Bone marrow (tissue), 2 donors: Measurements from ENCODE around the gene NR2C1.
A peak's percentile ranks its signal among the peaks of the same experiment; 100 is the strongest.

Experiments
- DNase-seq, 2 donors: peaks; one replicate each; lab custom pipeline; 2025; lab: John Stamatoyannopoulos, UW

Gene NR2C1

DNA sequence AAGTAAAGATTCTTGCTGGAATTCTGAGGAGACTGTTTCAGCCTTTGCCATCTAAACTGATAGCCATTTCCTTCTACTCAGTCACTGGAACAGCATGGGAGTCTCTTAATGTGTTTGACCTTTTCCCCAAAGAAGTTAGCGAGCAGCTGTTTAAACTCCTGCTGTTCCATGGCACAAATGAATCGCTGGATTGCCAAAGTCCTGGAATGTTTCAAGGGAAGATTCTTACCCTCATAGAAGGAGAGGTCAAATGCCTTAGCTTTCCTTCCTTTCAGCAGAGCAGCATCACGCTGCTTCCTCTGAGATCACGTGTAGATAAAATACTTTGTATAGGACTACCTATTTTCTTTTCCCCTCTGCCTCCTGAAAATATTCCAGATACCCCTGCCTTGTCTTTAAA lies 10.5 kb upstream of the NR2C1 start:
- DNase-seq = no peak

- DNase-seq = no peak
Measured at GRCh38 chr12:95083471-95083870, 10.1 kb upstream of the NR2C1 start.

DNA sequence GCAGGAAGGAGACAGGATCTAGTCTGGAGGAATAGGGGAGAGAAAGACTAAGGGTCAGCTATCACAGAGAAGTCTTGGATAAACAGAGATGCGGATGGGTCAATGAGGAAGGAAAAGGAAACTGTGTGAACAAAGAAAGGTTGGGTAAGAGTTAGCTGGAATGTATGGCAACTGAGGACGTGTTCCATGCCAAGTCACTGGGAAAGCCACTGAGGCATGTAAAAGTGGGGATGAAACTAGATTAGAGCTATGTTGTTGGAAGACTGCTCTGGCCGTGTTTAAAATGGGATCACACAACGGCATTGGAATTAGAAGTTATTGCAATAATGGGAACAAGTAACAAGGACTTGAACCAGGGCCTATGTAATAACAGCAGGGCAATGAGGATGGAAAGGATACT lies 3.9 kb upstream of the NR2C1 start:
- DNase-seq = no peak

GRCh38 chr12:95074766-95075165 lies 1.3 kb upstream of the NR2C1 start:
- DNase-seq = no peak

- DNase-seq = no peak
Measured at GRCh38 chr12:95073698-95074520, 491 bp upstream of the NR2C1 start.

GRCh38 chr12:95070378-95070777 lies 3.0 kb downstream of the NR2C1 start:
- DNase-seq = no peak

DNA sequence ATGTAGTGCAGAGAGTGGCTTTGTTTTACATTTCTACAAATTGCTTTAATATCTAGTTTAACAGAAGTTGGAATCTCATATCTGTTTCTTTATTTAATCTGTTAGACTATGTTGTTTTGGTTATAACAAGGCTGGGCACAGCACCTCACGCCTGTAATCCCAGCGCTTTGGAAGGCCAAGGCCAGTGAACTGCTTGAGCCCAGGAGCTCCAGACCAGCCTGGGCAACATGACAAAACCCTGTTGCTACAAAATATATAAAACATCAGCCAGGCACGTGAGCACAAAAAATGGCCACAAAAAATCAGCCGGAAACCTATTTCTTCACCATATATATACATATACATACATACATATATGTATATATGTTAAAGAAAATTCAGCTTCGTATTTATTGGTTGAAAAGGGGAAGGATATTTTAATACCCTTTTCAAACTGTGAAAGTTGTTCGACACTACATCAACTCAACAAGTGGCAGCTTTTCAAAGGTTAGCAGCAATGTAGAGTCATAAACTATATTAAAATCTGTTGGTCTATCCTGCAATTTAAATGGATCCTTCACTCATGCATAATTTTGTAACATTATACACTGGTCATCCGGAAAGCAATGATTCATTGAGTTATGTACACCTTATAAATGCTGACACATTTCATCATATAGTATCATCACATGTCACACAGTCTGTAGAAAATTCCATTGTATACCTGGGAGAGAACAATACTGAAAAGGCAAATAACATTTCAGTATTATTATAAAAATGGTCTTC lies 7.1 kb downstream of the NR2C1 start:
- no peak for DNase-seq

GRCh38 chr12:95060951-95061350 lies 12.5 kb downstream of the NR2C1 start:
- DNase-seq = no peak

DNA sequence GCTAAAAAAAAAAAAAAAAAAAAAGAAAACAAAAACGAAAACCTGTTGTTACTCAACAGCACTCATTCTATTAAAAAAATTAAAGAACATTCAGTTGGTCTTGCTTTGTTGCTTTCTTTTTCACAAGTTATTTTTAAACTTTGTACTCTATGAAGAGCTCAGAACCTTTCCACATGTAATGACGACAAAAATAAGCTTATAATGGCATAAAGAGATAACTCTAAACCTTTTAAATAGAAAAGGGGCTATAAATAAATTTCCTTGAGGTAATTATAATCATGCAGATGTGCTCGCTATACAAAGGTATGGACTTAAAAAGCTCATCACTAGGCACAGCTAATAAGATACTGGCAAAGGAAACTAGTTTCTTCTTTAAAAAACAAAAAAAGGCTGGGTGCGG lies 13.4 kb downstream of the NR2C1 start:
- no peak for DNase-seq

- no peak for DNase-seq
Measured at GRCh38 chr12:95057424-95057823, 16.0 kb downstream of the NR2C1 start.

DNA sequence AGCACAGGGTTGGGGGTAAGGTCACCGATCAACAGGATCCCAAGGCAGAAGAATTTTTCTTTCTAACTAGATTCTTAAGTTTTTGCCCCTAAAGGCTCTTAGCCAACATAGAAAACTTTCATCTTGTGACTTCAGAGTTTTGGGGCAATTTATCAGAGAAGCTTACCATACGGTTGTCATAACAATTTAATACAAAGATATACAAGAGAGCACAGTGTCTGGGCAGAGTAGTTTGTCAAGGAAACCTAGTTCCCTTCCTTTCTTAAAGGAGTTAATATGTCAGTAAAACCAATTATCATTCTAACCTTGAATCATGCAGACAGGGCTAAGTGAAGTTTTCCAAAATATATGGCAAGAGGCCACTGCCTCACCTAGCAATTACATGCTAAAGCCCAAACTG lies 18.4 kb downstream of the NR2C1 start:
- no peak for DNase-seq

DNA sequence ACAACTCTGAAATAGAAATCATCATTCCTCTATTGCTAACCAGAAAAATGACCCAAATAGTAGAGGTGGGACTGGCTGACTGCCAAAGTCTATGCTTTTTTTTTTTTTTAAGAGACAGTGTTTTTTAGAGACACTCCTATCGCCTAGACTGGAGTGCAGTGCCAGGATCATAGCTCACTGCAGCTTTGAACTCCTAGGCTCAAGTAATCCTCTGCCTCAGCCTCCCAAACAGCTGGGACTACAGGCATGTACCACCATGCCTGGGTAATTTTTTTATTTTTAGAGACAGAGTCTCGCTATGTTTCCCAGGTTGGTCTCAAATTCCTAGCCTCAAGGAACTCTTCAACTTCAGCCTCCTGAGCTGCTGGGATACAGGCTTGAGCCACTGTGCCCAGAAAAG lies 19.2 kb downstream of the NR2C1 start:
- no peak for DNase-seq

DNA sequence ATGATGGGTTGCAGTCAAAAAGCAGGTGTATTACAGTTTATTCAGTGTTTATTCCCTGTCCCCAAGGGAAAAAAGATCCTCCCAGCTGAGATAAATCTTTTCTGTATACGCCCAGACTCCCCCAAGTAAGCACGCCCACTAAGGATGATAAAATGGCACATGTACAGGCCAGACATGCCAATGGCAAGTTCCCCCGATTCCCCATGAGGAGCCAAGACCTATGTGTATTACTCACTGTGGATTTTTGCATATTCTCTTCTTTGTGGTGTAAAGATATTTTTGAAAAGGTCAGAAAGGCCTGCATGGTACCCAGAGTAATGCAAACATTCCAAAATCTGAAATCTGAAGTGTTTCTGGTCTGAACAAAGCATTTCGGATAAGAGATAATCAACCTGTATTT lies 22.2 kb downstream of the NR2C1 start:
- no peak for DNase-seq

GRCh38 chr12:95037906-95038305 lies 35.5 kb downstream of the NR2C1 start:
- no peak for DNase-seq

- no peak for DNase-seq
Measured at GRCh38 chr12:95034750-95035149, 38.7 kb downstream of the NR2C1 start.

GRCh38 chr12:95022477-95022876 lies 50.9 kb downstream of the NR2C1 start:
- no peak for DNase-seq

GRCh38 chr12:95017482-95017881 lies 55.9 kb downstream of the NR2C1 start:
- DNase-seq = no peak

- DNase-seq = no peak
Measured at GRCh38 chr12:95016120-95016519, 57.3 kb downstream of the NR2C1 start.

DNA sequence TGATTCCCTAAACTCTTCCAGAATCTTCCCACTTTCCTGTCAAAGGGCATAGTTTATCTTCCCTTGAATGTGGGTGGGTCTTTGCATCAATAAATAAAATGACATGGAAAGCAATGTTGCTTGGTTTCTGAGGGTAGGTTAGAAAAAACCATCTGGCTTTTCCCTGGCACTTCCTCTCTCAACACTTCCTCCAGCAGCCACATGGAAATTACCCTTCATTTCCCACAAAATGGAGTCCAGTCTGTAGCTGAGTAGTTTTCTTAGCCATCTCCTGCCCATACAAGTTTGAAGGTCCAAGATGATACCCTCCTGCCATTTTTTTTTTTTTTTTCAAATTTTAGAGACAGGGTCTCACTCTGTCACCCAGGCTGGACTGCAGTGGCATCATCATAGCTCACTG lies 58.9 kb downstream of the NR2C1 start:
- no peak for DNase-seq

DNA sequence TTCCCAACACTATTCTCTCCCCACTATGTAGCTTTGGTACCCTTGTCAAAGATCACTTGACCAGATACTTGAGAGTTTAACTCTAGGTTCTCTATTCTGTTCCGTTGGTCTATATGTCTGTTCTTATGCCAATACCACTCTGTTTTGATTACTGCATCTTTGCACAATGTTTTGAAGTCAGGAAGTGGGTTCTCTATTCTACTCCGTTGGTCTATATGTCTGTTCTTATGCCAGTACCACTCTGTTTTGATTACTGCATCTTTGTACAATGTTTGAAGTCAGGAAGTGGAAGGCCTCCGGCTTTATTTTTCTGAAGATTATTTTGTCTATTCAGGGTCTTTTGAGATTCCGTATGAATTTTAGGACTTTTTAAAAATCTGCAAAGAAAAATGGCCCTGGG lies 67.2 kb downstream of the NR2C1 start:
- no peak for DNase-seq

- peak in 1 of 2 donors; percentile 34 for DNase-seq
Measured at GRCh38 chr12:95004610-95005009, 68.8 kb downstream of the NR2C1 start.

DNA sequence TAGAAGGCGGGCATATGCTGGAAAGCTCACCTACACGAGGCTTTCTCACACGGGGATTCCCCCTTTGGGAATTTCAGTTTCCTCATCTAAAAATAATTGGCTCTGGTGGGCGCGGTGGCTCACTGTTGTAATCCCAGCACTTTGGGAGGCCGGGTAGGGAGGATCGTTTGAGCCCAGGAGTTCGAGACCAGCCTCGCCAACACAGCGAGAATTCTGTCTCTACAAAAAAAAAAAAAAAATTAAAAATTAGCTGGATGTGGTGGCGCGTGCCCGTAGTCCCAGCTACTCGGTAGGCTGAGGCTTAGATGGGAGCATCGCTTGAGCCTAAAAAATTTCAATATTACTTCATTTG lies 69.5 kb downstream of the NR2C1 start:
- no peak for DNase-seq

DNA sequence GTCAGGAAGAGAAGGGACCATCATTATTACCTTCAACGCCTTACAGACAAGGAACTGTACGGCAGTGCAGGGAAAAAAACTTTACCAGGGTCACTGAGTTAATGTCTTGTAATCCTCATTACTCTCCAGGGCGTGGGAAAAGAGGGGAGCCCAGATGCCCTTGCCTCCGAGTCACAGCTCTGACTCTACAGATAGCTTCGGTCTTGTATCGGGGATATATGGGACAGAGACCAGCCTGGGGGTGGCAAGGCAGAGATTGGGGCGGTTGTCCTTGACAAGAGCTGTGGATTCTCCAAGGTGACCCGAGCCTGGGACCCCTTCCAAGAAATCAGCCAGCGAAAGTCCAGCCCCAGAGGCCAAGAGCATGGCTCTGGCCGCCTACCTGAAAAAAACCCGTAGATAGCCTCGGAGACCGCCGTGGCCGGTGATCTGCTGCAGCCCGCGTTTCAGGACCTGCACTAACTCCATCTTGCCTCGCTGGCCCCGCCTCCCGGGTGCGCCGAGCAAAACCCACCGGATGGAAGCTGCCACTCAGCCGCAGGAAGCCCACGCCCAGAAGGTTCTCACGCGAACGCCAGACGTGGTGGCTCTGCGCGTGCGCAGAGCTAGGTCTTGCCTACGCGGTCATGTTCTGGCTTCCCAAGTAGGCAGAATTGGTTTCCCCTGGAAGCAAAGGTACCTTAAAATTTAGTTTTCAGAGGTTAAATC lies 70.1 kb downstream of the NR2C1 start, which contains the start of gene NDUFA12:
NDUFA12 (minus strand) TSS at position 485 of the 708 bp plus-strand sequence; CDS start at position 468, 17 bp downstream.
- DNase-seq = peak; percentile 79 to 94
